Measurements from ENCODE around the gene FGD3. TPM values are rescaled to one million over a fixed set of nuclear protein-coding genes. Genes with fewer than 3 reads are reported as not detected.

Gene FGD3
- total and polyA plus RNA-seq, 4 donors: 1.6 to 6.2 (median 3.6) TPM

DNA sequence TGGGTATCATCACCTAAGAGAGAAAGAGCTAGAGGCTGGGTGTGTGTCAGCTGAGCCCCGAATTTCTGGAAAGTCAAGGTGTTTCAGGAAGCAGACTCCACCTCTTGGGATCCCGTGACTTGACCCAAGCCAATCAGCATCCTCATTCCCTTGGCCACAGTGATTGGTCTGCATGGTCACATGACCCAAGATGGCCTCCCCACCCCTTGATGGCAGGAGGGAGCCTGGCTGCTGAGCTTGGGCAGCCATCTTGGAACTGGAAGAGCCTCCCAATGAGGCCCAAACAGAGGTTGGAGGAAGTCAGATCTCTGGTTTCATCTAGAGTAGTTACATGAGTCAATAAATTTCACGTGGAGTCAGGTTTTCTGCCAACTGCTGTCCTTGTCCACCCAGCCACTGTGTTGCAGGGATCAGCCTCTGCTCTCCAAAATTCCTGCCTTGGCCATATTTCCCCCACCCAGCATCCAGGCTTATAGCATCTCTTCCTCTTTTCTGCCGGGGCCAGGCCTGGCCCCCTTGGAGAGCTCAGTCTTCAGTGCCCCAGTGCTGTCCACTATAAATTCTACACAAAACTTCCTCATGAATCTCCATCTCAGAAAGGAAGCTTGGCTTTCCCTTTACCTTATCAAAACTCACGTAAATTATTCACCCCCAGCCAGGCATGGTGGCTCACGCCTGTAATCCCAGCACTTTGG lies 93.9 kb downstream of the FGD3 start (continued):
- TF ChIP-seq, protein P1, sequence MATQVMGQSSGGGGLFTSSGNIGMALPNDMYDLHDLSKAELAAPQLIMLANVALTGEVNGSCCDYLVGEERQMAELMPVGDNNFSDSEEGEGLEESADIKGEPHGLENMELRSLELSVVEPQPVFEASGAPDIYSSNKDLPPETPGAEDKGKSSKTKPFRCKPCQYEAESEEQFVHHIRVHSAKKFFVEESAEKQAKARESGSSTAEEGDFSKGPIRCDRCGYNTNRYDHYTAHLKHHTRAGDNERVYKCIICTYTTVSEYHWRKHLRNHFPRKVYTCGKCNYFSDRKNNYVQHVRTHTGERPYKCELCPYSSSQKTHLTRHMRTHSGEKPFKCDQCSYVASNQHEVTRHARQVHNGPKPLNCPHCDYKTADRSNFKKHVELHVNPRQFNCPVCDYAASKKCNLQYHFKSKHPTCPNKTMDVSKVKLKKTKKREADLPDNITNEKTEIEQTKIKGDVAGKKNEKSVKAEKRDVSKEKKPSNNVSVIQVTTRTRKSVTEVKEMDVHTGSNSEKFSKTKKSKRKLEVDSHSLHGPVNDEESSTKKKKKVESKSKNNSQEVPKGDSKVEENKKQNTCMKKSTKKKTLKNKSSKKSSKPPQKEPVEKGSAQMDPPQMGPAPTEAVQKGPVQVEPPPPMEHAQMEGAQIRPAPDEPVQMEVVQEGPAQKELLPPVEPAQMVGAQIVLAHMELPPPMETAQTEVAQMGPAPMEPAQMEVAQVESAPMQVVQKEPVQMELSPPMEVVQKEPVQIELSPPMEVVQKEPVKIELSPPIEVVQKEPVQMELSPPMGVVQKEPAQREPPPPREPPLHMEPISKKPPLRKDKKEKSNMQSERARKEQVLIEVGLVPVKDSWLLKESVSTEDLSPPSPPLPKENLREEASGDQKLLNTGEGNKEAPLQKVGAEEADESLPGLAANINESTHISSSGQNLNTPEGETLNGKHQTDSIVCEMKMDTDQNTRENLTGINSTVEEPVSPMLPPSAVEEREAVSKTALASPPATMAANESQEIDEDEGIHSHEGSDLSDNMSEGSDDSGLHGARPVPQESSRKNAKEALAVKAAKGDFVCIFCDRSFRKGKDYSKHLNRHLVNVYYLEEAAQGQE (IDR thresholded peaks at IDR 0.05): no peak
- TF ChIP-seq TAF1 (conservative IDR thresholded peaks at IDR 0.05) (no peak), EGR1 (IDR thresholded peaks at IDR 0.05; ENCODE audit: low read depth in 2 of 2) (no peak)

GRCh38 chr9:93043122-93043521 lies 95.8 kb downstream of the FGD3 start:
- H3K36me3 ChIP-seq (ENCODE audit: control insufficient read depth in 4 of 4, insufficient read depth in 3 of 4, low read depth in 1 of 4, low read length in 3 of 4): no peaks in the 10 kb centered on the region
- no peak overlapping the region for H3K4me3 ChIP-seq (ENCODE audit: low read depth in 1 of 3, low read length in 3 of 3)
- no peak overlapping the region for H3K27ac ChIP-seq (ENCODE audit: low read depth in 1 of 2, low read length in 2 of 2)
- no peak overlapping the region for H3K9ac ChIP-seq (ENCODE audit: low read depth in 1 of 2, low read length in 2 of 2)
- H3K4me1 ChIP-seq (ENCODE audit: control insufficient read depth in 4 of 4, insufficient read depth in 4 of 4, low read length in 3 of 4): peaks cover 0 to 2% (median 0%) of the 10 kb centered on the region in 4 donors
- no peak for TF ChIP-seq YY1 (IDR thresholded peaks at IDR 0.05)
- TF ChIP-seq, protein P2, sequence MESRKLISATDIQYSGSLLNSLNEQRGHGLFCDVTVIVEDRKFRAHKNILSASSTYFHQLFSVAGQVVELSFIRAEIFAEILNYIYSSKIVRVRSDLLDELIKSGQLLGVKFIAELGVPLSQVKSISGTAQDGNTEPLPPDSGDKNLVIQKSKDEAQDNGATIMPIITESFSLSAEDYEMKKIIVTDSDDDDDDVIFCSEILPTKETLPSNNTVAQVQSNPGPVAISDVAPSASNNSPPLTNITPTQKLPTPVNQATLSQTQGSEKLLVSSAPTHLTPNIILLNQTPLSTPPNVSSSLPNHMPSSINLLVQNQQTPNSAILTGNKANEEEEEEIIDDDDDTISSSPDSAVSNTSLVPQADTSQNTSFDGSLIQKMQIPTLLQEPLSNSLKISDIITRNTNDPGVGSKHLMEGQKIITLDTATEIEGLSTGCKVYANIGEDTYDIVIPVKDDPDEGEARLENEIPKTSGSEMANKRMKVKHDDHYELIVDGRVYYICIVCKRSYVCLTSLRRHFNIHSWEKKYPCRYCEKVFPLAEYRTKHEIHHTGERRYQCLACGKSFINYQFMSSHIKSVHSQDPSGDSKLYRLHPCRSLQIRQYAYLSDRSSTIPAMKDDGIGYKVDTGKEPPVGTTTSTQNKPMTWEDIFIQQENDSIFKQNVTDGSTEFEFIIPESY (IDR thresholded peaks at IDR 0.05): no peak
- TF ChIP-seq FOXA2 (IDR thresholded peaks at IDR 0.05): no peak
- no peak for TF ChIP-seq SP1 (IDR thresholded peaks at IDR 0.05)
- TF ChIP-seq, protein P3, sequence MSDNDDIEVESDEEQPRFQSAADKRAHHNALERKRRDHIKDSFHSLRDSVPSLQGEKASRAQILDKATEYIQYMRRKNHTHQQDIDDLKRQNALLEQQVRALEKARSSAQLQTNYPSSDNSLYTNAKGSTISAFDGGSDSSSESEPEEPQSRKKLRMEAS (IDR thresholded peaks at IDR 0.05): no peak
- no peak for TF ChIP-seq EGR1 (IDR thresholded peaks at IDR 0.05; ENCODE audit: low read depth in 2 of 2)
- no peak for TF ChIP-seq TAF1 (conservative IDR thresholded peaks at IDR 0.05)
- no peak for TF ChIP-seq NR2F2 (IDR thresholded peaks at IDR 0.05)
- TF ChIP-seq, protein P4, sequence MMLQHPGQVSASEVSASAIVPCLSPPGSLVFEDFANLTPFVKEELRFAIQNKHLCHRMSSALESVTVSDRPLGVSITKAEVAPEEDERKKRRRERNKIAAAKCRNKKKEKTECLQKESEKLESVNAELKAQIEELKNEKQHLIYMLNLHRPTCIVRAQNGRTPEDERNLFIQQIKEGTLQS (IDR thresholded peaks at IDR 0.05): no peak
- no peak for TF ChIP-seq HNF4G (IDR thresholded peaks at IDR 0.05)
- no peak for TF ChIP-seq HNF4A (conservative IDR thresholded peaks at IDR 0.05)
- TF ChIP-seq RAD21 (IDR thresholded peaks at IDR 0.05): no peak
- WGBS: 87% methylated on average over 6 of the region's 6 CpGs
- H3K27me3 ChIP-seq (ENCODE audit: control insufficient read depth in 4 of 4, insufficient read depth in 4 of 4, low read length in 3 of 4): no peaks in the 10 kb centered on the region
- H3K9me3 ChIP-seq (ENCODE audit: control insufficient read depth in 4 of 4, low read length in 3 of 4): no peaks in the 10 kb centered on the region
- no peak for DNase-seq (ENCODE audit: low spot score)

- H3K9me3 ChIP-seq (ENCODE audit: control insufficient read depth in 4 of 4, low read length in 3 of 4): no peaks in the 10 kb centered on the region
- no peak for DNase-seq (ENCODE audit: low spot score)
- H3K4me3 ChIP-seq (ENCODE audit: low read depth in 1 of 3, low read length in 3 of 3): no peak overlapping the region
- H3K4me1 ChIP-seq (ENCODE audit: control insufficient read depth in 4 of 4, insufficient read depth in 4 of 4, low read length in 3 of 4): peaks cover 0 to 18% (median 16%) of the 10 kb centered on the region in 4 donors
- H3K27ac ChIP-seq (ENCODE audit: low read depth in 1 of 2, low read length in 2 of 2): no peak overlapping the region
- H3K27me3 ChIP-seq (ENCODE audit: control insufficient read depth in 4 of 4, insufficient read depth in 4 of 4, low read length in 3 of 4): no peaks in the 10 kb centered on the region
- no peak for TF ChIP-seq HNF4A (conservative IDR thresholded peaks at IDR 0.05)
- no peak for TF ChIP-seq JUND (IDR thresholded peaks at IDR 0.05)
- WGBS: 91% methylated on average over 2 of the region's 2 CpGs
- H3K9ac ChIP-seq (ENCODE audit: low read depth in 1 of 2, low read length in 2 of 2): no peak overlapping the region
- no peaks in the 10 kb centered on the region for H3K36me3 ChIP-seq (ENCODE audit: control insufficient read depth in 4 of 4, insufficient read depth in 3 of 4, low read depth in 1 of 4, low read length in 3 of 4)
Measured at GRCh38 chr9:93045521-93045920, 98.2 kb downstream of the FGD3 start.

Data from liver (tissue), 9 donors.